Esophagus squamous epithelium (tissue), 4 donors: ENCODE results near the gene PTPRN2.

ENCODE experiments used
- POLR2A ChIP-seq, 4 donors: fragments of 450-650 bp; IDR thresholded peaks; one replicate each; pipeline ENCODE4 v1.6.1; 2017; ENCODE audit warnings: antibody characterized with exemption in 4 of 4, mild to moderate bottlenecking in 4 of 4, moderate library complexity in 3 of 4
- TF ChIP-seq, protein P1 (sequence below), 6 experiments: fragments of 450-650 bp in 4 of 6; fragments of 200-600 bp in 2 of 6; sonication (generic) in 2 of 6; IDR thresholded peaks; one replicate each; pipeline ENCODE4 v1.5.1; 2016 to 2019; ENCODE audit warnings: antibody characterized with exemption in 6 of 6, mild to moderate bottlenecking in 4 of 6, moderate library complexity in 4 of 6

DNA sequence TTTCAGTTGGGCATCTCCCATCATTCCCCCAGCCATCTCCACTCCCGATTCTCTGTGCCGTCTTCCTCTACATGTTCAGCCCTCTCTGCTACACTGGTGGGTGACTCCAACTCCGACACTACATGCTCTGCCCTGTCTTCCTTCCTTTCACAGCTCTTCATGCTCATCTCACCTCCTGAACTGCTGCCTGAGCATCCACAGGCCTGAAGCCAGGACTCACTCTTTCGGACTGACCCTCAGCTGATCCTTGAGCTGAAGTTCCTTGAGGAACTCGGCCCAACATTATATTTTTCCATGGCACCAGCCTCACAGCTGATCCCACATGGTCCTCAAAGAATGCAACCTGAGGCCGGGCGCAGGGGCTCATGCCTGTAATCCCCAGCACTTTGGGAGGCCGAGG is 538.4 kb downstream of the PTPRN2 start:
- TF ChIP-seq POLR2A (IDR thresholded peaks at IDR 0.05): no peak
- TF ChIP-seq, protein P1, sequence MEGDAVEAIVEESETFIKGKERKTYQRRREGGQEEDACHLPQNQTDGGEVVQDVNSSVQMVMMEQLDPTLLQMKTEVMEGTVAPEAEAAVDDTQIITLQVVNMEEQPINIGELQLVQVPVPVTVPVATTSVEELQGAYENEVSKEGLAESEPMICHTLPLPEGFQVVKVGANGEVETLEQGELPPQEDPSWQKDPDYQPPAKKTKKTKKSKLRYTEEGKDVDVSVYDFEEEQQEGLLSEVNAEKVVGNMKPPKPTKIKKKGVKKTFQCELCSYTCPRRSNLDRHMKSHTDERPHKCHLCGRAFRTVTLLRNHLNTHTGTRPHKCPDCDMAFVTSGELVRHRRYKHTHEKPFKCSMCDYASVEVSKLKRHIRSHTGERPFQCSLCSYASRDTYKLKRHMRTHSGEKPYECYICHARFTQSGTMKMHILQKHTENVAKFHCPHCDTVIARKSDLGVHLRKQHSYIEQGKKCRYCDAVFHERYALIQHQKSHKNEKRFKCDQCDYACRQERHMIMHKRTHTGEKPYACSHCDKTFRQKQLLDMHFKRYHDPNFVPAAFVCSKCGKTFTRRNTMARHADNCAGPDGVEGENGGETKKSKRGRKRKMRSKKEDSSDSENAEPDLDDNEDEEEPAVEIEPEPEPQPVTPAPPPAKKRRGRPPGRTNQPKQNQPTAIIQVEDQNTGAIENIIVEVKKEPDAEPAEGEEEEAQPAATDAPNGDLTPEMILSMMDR (IDR thresholded peaks at IDR 0.05): no peak
